GOT3 (cell line): Measurements from ENCODE around the gene DDX3X.
A peak's percentile ranks its signal among the peaks of the same experiment; 100 is the strongest.
"Not testable (repeated sequence)": the region's sequence is repeated elsewhere in the genome, so short reads cannot be mapped to it uniquely, and the experiment has no call there.

ENCODE experiments used
- DNase-seq: peaks from one replicate; lab custom pipeline; 2025; ENCODE audit warnings: mixed read lengths; lab: John Stamatoyannopoulos, UW

The DDX3X gene

GRCh38 chrX:41333744-41334362 lies at the start of gene DDX3X:
Gene DDX3X (plus strand): TSS chrX:41334162. CDS start chrX:41334253, 91 bp downstream.
- peak; percentile 85 for DNase-seq

DNA sequence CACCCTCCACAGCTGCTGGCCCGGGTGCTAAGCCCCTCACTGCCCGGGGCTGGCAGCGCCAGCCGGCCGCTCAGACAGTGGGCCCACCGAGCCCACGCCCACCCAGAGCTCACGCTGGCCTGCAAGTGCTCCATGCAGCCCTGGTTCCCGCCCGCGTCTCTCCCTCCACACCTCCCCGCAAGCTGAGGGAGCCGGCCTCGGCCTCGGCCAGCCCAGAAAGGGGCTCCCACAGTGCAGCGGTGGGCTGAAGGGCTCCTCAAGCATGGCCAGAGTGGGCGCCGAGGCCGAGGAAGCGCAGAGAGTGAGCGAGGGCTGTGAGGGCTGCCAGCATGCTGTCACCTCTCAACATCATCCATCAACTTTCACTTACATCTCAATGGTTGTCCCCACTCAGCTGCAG lies 48.0 kb upstream of the DDX3X start:
- DNase-seq, result not testable (repeated sequence)

DNA sequence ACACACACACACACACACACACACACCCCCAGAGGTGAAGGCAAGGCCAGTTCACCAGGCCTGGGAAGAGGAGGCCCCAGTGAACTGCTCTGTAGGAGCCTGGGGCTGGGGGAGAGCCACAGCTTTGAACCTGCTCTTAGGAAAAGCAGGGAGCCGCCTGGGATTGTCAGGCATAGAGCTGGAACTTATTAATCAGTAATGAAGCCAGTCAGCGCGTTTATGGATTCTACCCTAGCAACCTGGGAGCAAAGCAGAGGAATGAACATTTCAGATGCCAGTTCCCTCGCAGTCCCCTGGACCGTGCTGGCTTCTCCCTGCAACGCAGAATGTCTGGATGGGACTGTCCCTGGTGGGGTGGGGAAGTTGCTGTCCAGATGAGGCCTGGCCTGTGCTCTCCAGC lies 45.3 kb upstream of the DDX3X start:
- DNase-seq, result no peak

DNA sequence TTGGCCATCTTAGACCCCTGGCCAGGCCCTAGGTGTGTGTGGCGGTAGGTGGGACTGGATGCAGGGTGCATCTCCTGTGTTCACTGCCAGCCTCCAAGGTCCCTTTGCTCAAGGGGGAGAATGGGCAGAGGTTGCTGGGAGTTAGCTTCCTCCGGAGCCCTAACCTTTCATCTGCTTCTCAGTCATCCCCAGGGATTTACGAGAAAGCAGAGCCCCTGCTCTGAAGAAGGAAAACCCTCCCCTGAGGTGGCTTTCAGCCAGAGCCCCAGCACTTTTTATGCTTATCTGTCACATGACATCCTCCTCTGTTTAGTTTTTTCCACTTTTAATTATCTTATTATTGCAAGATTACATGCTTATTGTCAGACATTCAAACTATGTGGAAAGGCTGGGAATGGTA lies 44.9 kb upstream of the DDX3X start:
- DNase-seq, result no peak

DNA sequence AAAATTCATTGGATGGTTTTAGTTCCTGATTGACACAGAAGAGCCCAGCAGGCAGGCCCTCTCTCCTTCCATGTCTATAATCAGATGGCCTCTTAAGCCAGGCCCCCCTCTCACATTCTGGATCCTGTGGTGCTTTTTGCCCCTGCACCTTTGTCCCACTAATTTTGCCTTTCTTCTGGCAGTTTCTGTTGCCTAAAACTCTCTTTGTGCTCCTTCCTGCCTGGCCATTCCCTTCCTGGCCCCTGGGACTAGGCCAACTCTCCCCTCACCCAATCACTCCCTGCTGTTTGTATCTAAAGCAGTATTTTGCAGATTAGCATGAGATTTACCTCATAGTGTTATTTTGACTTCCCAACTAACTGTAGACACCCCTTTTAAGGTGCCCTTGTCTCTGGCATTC lies 42.7 kb upstream of the DDX3X start:
- no peak for DNase-seq

DNA sequence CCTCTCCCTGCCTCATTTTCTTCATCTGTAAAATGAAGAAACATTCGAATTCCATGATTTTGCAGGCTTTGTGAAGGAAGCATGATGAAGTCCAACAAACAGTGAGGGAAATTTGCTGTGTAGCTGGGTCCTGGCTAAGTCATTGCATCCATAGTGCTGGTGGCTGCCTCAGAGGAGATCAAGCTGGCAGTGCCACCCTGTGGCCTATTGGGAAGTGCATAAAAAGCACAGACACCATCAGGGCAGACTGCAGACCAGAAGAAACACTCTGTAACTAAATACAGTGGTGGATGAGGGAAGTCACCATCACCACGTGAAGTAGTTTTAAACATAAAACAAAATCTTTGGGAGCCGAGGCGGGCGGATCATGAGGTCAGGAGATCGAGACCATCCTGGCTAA lies 40.7 kb upstream of the DDX3X start:
- no peak for DNase-seq

DNA sequence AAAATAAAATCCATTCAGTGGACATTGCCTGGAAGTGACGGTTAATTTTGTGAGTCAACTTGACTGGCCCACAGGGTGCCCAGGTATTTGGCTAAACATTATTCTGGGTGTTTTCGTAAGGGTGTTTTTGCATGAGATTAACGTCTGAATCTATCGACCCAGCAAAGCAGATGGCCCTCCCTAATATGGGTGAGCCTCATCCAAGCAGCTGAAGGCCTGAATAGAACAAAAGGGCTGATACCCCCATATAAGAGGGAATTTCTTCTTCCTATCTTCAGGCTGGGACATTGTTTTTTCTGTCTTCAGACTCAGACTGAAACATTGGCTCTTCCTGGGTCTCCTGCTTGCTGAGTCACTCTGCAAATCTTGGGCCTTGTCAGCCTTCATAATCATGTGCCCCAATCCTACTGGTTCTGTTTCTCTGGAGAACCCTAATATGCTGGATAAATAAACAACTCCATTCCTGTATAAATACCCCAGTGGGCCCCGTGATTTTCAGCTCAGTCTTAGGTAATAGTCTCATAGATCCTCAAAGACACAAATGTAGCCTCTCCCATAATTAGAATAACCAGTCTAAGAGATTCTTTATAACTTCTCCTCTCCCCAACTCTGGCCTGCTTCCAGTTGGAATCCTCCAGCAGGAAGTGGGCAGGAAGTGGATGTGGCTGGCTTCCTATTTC lies 33.1 kb upstream of the DDX3X start:
- no peak for DNase-seq

- no peak for DNase-seq
Observed at GRCh38 chrX:41301438-41301824, 32.5 kb upstream of the DDX3X start.

DNA sequence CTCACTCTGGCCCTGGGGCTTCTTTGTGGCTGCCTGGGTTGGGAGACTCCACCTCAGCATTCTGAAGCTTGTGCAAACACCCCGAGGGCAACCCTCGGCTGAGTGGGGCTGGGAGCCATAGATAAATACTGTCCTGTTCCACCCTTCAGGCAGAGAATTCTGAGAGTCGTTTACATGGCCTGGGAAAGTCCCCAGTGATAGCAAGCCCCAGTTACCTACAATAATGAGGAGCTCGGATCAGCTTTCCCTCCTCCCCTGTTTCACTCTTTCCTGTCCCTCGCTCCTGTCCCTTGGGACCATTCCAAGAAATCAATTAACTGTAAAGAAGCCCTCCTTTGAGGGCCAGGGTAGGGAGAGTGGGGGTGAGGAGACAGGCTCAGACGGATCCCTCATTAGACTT lies 31.6 kb upstream of the DDX3X start:
- DNase-seq, result no peak

- peak; percentile 8 for DNase-seq
Observed at GRCh38 chrX:41303013-41303412, 30.9 kb upstream of the DDX3X start.

DNA sequence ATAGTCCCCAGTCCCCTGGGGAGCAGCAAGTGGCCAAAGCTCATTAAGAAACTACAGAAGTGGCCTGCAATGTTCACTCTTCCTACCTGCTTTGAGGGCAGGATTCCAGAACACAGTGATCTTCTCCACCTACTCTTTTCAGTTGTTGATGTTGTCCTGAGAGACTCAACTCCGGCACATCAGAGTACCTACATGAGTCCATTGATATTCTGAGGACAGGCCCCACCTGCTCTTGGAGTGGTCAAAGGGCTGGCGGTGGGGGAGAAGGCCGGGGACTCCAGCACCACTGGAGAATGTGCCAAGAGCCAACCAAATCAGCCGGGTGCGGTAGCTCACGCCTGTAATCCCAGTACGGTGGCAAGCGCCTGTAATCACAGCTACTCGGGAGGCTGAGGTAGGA lies 29.8 kb upstream of the DDX3X start:
- DNase-seq, result no peak

DNA sequence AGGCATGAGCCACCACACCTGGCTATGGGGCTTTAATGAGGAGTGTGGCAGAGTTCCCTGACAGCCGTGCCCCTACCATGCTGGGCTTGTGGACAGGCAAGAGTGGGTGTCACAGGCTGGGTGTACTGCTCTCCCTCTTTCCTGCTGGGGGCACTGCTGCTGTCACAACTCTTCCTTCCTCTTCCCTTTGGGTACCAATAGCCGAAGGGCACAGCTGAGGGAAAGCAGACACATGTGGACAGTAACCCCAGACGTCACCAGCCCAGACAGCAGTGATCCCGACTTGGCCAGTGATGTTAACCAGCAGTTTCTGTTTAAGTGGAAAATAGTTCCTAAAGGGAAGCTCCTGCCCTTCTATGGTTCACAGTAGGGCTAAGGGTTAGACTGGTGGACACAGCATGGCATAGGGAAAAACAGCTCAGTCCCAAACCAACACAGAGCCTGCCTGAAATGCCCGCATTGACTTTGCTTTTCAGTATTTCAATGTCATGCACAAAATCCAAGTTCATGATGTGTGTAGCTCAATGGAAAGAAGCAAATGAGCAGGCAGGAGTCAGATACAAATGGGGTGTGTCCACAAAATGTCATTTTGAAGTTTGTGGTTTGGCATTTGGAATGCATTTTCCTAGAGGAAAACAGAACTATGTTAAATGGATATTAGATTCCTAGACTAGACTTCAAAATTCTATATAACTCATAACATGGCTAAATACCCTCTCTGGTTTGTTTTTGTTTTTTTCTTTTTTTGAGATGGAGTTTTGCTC lies 24.9 kb upstream of the DDX3X start:
- no peak for DNase-seq

DNA sequence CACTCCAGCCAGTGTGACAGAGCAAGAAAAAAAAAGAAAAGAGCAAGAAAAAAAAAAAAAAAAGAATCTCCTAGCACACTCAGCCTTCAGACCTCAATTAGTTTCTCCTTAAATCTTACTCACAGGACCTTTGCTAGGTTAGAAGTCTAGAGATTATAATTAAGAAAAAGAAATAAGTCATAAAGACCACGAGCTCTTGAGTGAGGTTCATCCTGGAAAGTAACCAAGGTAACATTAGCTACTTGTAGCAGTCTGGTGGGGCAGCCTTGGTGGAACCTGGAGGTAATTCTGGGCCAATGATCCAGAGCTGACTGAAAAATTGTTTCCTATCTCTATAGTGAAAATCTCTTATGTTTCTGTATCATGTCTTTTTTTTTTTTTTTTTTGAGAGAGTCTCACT lies 21.2 kb upstream of the DDX3X start:
- DNase-seq, result no peak

- DNase-seq, result no peak
Observed at GRCh38 chrX:41313419-41313818, 20.5 kb upstream of the DDX3X start.

DNA sequence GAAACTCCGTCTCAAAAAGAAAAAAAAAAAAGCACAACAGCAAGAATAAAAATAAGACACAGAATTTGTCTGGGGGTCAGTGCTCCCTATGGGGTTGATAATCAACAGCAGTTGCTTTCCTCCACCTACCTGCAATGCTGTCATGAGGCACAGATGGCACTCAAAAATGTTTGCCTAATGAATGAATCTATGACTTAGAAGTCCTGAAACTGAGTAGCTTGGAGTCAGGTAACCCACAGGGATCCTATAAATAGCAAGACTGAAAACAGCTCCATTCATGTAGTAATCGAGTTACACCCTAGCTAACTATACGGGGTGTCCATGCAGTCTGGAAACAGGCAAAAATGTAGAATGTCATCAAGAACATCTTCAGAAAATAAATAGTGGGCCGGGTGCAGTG lies 19.8 kb upstream of the DDX3X start:
- DNase-seq, result no peak

DNA sequence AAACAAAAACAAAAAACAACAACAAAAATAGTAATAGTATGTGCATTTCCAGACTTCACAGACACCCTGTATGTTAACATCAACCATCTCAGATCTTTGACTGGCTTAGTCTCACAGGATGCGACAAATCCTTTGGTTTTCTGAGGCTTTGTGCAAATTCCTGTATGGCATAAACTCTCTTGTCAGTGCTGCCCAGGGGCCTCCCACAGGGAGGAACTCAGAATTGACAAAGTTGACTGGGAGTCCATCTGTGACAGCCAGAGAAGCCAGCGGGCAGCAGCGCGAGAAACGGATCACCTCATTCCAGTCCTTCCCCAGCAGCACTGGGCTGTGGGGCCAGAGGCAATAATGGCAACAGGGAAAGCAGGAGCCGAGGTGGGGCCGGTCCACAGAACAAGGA lies 19.1 kb upstream of the DDX3X start:
- DNase-seq, result no peak

- DNase-seq, result not testable (repeated sequence)
Observed at GRCh38 chrX:41316266-41316665, 17.7 kb upstream of the DDX3X start.

- DNase-seq, result no peak
Observed at GRCh38 chrX:41317477-41318208, 16.3 kb upstream of the DDX3X start.

DNA sequence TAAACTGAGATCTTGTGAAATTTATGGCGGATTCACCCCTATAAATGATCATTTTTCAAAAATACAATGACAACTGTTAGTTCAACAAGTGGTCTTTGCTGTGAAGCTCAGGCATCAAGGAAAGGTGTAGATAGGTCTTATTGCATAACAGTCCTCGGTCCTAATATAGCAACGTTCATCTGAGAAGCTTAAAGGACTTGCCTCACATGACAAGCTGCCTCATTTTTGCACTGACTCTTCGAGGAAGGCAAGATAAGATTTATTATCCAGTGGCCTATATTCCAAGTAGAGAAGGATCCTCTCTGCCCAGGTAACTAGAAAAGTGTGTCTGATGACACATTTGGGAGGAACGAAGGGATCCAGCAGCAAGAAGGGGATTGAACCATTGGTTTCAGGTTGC lies 13.6 kb upstream of the DDX3X start:
- DNase-seq, result no peak

DNA sequence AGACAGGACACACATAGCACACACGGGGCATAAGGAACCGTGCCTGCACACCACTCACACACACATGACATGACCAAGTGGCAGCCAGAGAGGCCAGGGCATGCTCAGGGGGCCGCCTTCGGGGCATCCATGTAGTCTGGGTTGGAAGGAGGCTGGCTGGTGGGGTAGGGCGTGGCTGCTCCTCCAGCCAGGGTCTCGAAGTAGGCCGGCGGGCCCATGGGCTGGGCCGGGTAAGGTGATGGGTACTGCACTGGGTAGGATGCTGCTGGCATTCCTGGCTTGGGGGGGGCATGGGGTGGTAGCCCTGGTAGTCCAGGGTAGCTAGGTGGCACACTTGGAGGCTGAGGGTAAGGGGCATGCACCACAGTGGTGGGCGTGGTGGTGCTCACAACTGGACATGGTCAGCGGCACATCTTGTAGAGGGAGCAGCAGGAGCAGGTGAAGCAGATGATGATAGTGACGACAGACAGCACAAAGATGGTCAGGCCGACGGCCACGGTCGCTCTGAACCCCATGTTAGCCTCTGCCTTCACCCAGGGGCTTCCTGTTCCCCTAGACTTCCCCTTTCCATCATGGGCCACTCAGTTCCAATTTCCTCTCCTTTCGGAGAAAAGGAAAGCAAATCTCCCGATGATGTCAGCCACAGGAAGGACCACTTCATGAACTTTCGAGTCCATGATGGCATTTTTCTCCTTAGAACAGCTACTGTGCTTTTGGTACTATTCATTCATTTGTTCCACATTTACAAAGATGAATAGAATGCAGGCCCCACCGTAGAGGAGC lies 10.9 kb upstream of the DDX3X start:
- DNase-seq, result no peak

DNA sequence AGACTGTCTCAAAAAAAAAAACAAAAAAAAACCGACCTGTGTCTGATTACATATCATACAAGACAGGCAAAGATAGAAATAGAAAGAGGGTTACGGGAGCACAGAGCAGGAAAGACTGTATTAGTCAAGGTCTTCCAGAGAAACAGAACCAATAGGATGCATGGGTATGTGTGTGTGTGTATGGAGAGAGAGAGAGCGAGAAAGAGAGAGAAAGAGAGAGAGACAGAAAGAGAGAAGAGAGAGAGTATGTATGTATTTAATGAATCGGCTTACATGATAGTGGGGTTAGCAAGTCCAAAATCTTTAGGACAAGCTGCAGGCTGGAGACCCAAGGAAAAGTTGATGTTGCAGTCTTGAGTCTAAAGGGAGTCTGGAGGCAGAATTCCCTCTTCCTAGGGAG lies 7.5 kb upstream of the DDX3X start:
- no peak for DNase-seq

DNA sequence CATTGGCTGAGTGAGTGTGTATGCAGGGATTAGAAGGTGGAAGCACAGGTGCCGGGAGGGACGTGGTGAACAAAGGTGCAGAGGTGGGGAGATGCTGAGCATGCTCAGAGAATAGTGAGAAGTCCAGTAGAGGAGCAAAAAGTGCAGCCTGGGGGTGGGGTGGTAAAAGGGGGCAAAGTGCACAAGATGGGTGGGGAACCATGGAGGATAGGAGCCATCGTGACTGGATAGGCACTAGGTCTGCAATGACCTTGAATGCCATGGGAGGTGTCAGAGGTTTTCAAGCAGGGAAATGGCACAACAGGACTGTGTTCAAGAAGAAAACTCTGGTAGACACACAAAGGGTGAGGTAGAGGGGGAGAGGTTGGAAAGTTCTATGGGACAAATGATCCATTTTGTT lies 6.6 kb upstream of the DDX3X start:
- no peak for DNase-seq
